LNCAP (cell line): Measurements from ENCODE around the gene FAM13A.

Experiments
- CTCF ChIP-seq: fragments of 450-650 bp; IDR thresholded peaks from 2 replicates; pipeline ENCODE4 v1.5.1; 2017; ENCODE audit warnings: mild to moderate bottlenecking

The FAM13A gene

GRCh38 chr4:88836216-88836615 is 220.8 kb downstream of the FAM13A start:
- TF ChIP-seq CTCF, result no peak

- no peak for TF ChIP-seq CTCF
These were observed 226.0 kb downstream of the FAM13A start for GRCh38 chr4:88831031-88831430.

GRCh38 chr4:88830598-88830997 is 226.4 kb downstream of the FAM13A start:
- no peak for TF ChIP-seq CTCF

- TF ChIP-seq CTCF, result no peak
These were observed 228.0 kb downstream of the FAM13A start for GRCh38 chr4:88828842-88829571.

GRCh38 chr4:88827442-88827841 is 229.5 kb downstream of the FAM13A start:
- no peak for TF ChIP-seq CTCF

GRCh38 chr4:88826771-88827170 is 230.2 kb downstream of the FAM13A start:
- TF ChIP-seq CTCF, result no peak

- no peak for TF ChIP-seq CTCF
These were observed 231.1 kb downstream of the FAM13A start for GRCh38 chr4:88825931-88826330.
